Panc1 (cell line): Measurements from ENCODE around the gene ATP10A.

Experiments
- POLR2AphosphoS5 ChIP-seq: IDR thresholded peaks from 2 replicates; pipeline ENCODE4 v1.6.1; 2012; ENCODE audit warnings: mild to moderate bottlenecking, low read depth, low read length, moderate library complexity
- TF ChIP-seq, protein P1 (sequence below): fragments of 450-650 bp; IDR thresholded peaks from 2 replicates; pipeline ENCODE4 v1.5.1; 2017; ENCODE audit warnings: mild to moderate bottlenecking

DNA sequence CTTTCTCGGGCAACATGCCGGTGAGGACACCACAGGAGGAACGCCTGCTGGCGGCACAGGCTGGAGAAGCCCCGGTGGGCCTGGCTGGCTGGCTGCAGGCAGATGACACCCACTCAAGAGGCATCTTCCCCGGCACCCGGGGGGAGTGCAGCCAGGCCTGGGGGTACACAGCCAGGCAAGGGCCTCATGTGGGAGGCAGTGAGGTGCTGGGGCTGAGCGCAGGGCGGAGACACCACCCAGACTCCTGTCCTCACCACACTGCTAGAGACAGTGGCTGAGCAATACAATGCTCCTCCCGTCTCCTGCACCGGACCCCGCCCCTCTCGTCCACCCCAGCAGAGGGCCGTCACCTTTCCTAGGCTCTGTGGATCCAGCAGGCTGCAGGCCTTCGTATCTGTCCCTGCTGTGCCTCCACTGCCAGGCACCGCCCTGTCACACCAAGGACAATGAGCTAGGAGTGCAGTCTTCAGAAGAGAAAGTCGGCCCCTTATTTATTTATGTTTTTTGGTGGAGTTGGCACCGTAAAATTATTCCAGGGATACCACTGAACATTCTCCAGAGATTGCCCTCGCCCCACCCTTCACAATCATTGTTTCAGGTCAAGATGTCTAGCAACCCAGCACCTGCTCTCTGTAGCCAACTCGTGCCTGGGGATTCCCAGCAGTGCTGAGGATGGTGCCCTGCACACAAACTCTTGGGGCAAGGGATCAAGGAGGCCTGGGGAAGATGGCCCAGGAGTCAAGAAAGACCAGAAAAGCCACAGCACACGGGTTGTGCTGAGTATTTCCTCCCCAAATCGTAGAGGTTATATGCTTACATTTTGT, 129.1 kb downstream of the ATP10A start:
- TF ChIP-seq POLR2AphosphoS5: no peak
- TF ChIP-seq, protein P1, sequence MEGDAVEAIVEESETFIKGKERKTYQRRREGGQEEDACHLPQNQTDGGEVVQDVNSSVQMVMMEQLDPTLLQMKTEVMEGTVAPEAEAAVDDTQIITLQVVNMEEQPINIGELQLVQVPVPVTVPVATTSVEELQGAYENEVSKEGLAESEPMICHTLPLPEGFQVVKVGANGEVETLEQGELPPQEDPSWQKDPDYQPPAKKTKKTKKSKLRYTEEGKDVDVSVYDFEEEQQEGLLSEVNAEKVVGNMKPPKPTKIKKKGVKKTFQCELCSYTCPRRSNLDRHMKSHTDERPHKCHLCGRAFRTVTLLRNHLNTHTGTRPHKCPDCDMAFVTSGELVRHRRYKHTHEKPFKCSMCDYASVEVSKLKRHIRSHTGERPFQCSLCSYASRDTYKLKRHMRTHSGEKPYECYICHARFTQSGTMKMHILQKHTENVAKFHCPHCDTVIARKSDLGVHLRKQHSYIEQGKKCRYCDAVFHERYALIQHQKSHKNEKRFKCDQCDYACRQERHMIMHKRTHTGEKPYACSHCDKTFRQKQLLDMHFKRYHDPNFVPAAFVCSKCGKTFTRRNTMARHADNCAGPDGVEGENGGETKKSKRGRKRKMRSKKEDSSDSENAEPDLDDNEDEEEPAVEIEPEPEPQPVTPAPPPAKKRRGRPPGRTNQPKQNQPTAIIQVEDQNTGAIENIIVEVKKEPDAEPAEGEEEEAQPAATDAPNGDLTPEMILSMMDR: no peak
